Measurements from ENCODE around the gene SCYGR1. TPM values are rescaled to one million over a fixed set of nuclear protein-coding genes. Genes with fewer than 3 reads are reported as not detected.
"Not testable (repeated sequence)": the region's sequence is repeated elsewhere in the genome, so short reads cannot be mapped to it uniquely, and the experiment has no call there.

Gene SCYGR1
- polyA plus RNA-seq, 1 donor (not counting 4 experiments of a cell fraction or from before 2014, with no cell fraction given) = not detected

DNA sequence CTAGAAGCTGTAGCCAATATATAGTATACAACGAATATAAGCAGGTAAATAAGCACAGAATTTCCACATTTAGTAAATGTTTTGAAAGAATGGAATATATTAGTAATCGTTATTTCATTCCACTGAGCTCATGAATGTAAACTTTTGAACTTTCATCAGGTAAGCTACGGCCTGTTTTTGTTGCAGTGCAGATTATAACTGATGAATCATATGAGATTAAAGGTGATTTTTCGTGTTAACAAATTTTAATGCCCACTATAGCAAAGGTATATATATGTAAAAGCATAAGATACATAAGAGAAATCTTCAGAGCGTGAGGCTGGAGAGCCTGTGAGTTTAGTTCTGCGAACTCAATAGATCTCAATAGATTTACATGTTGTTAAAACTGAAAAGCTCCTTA is 1.1 kb downstream of the SCYGR1 start:
- FAIRE-seq = no peak
- H3K4me2 ChIP-seq (ENCODE audit: control insufficient read depth, extremely low read depth, insufficient read depth, low read depth, low read length) = no peak overlapping the region

DNA sequence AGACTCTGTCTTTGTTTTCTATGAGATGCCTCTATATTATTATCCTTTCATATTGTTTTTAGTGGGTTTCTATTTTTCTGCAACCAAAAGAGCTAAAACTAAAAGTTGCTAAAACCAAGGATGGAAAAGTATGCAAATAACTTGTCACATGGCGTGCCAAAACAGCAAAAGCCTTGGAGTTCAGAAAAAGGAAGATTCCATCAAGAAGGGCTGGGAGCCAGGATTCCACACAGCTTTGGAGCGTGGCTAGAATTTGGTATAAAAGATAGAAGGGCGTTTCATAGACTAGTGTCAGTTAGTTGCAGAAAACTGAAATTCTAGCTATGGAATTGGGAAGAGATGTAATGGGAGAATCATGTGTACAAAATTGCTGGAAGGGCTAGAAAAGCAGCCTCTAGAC is 4.1 kb downstream of the SCYGR1 start:
- dilution Hi-C loops (cut with MboI; ENCODE audit: extremely low pct_ligation_motif_present, low sequenced_read_pairs) = no loop called here
- Histone ChIP-seq H3K9ac (ENCODE audit: control insufficient read depth, extremely low read depth, insufficient read depth, low read length) (no peak overlapping the region), H3K27me3 (ENCODE audit: control insufficient read depth, extremely low read depth, insufficient read depth, low read length) (peaks cover 4% of the 10 kb centered on the region), H3K9me3 (ENCODE audit: control insufficient read depth, low read depth, low read length) (no peaks in the 10 kb centered on the region), H3K4me1 (ENCODE audit: control insufficient read depth, extremely low read depth, insufficient read depth, low read length) (peaks cover 4% of the 10 kb centered on the region), H3K4me2 (ENCODE audit: control insufficient read depth, extremely low read depth, insufficient read depth, low read depth, low read length) (no peak overlapping the region), H3K36me3 (ENCODE audit: control insufficient read depth in 2 of 2, extremely low read depth in 1 of 2, insufficient read depth in 2 of 2, low read length in 2 of 2) (no peaks in the 10 kb centered on the region), H3K79me2 (ENCODE audit: control insufficient read depth, insufficient read depth, low read length) (no peaks in the 10 kb centered on the region), H4K20me1 (ENCODE audit: control insufficient read depth, extremely low read depth, insufficient read depth, low read length) (no peaks in the 10 kb centered on the region), H3K9me1 (ENCODE audit: control insufficient read depth, extremely low read depth, insufficient read depth, low read length) (no peaks in the 10 kb centered on the region), H2AFZ (ENCODE audit: control insufficient read depth, low read length) (no peak overlapping the region), H3K27ac (ENCODE audit: control insufficient read depth, insufficient read depth, low read length) (no peak overlapping the region), H3K4me3 (ENCODE audit: control insufficient read depth in 2 of 3, extremely low read depth in 1 of 3, insufficient read depth in 2 of 3, low read depth in 1 of 3, low read length in 3 of 3) (no peak overlapping the region)
- FAIRE-seq = no peak
- TF ChIP-seq EZH2 (IDR thresholded peaks at IDR 0.05; ENCODE audit: low read length) = no peak
- no peak for TF ChIP-seq CTCF (optimal IDR thresholded peaks at IDR 0.05 in 1 of 3, IDR thresholded peaks at IDR 0.05 in 1 of 3, conservative IDR thresholded peaks at IDR 0.05 in 1 of 3; ENCODE audit: extremely low read depth in 1 of 3, insufficient read depth in 2 of 3, low read length in 3 of 3)
- DNase-seq (ENCODE audit: low read depth, low spot score) = no peak

More for the DNA sequence above, 1.1 kb downstream of the SCYGR1 start:
- Histone ChIP-seq H3K9ac (ENCODE audit: control insufficient read depth, extremely low read depth, insufficient read depth, low read length) (no peak overlapping the region), H3K9me3 (ENCODE audit: control insufficient read depth, low read depth, low read length) (no peaks in the 10 kb centered on the region), H4K20me1 (ENCODE audit: control insufficient read depth, extremely low read depth, insufficient read depth, low read length) (no peaks in the 10 kb centered on the region), H3K79me2 (ENCODE audit: control insufficient read depth, insufficient read depth, low read length) (no peaks in the 10 kb centered on the region), H3K4me1 (ENCODE audit: control insufficient read depth, extremely low read depth, insufficient read depth, low read length) (peaks cover 4% of the 10 kb centered on the region), H3K27me3 (ENCODE audit: control insufficient read depth, extremely low read depth, insufficient read depth, low read length) (peaks cover 4% of the 10 kb centered on the region), H2AFZ (ENCODE audit: control insufficient read depth, low read length) (no peak overlapping the region), H3K27ac (ENCODE audit: control insufficient read depth, insufficient read depth, low read length) (no peak overlapping the region), H3K36me3 (ENCODE audit: control insufficient read depth in 2 of 2, extremely low read depth in 1 of 2, insufficient read depth in 2 of 2, low read length in 2 of 2) (no peaks in the 10 kb centered on the region), H3K9me1 (ENCODE audit: control insufficient read depth, extremely low read depth, insufficient read depth, low read length) (no peaks in the 10 kb centered on the region), H3K4me3 (ENCODE audit: control insufficient read depth in 2 of 3, extremely low read depth in 1 of 3, insufficient read depth in 2 of 3, low read depth in 1 of 3, low read length in 3 of 3) (no peak overlapping the region)
- dilution Hi-C loops (cut with MboI; ENCODE audit: extremely low pct_ligation_motif_present, low sequenced_read_pairs) = no loop called here
- no peak for DNase-seq (ENCODE audit: low read depth, low spot score)
- TF ChIP-seq EZH2 (IDR thresholded peaks at IDR 0.05; ENCODE audit: low read length) (no peak), CTCF (optimal IDR thresholded peaks at IDR 0.05 in 1 of 3, IDR thresholded peaks at IDR 0.05 in 1 of 3, conservative IDR thresholded peaks at IDR 0.05 in 1 of 3; ENCODE audit: extremely low read depth in 1 of 3, insufficient read depth in 2 of 3, low read length in 3 of 3) (no peak)

DNA sequence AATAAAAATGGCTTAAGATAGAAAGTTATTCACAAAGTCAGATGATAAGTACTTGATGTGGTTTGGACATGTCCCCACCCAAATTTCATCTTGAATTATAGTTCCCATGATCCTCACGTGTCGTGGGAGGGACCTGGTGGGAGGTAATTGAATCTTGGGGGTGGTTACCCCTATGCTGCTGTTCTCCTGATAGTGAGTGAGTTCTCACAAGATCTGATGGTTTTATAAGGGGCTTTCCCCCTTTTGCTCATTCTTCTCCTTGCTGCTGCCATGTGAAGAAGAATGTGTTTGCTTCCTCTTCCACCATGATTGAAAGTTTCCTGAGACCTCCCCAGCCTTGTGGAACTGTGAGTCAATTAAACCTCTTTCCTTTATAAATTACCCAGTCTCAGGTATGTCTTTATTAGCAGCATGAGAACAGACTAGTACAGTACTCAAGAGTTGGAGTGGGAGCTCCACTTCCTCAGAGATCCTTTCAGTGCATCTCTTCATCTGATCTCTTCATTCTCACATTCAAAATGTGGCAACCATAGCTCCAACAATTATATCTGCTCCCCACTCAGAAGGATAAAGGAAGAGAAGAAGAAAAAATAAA is 5.4 kb downstream of the SCYGR1 start:
- H3K27ac ChIP-seq (ENCODE audit: control insufficient read depth, insufficient read depth, low read length); H3K36me3 ChIP-seq (ENCODE audit: control insufficient read depth in 2 of 2, extremely low read depth in 1 of 2, insufficient read depth in 2 of 2, low read length in 2 of 2); FAIRE-seq; H3K4me3 ChIP-seq (ENCODE audit: control insufficient read depth in 2 of 3, extremely low read depth in 1 of 3, insufficient read depth in 2 of 3, low read depth in 1 of 3, low read length in 3 of 3); H4K20me1 ChIP-seq (ENCODE audit: control insufficient read depth, extremely low read depth, insufficient read depth, low read length); H3K27me3 ChIP-seq (ENCODE audit: control insufficient read depth, extremely low read depth, insufficient read depth, low read length); H3K79me2 ChIP-seq (ENCODE audit: control insufficient read depth, insufficient read depth, low read length); H2AFZ ChIP-seq (ENCODE audit: control insufficient read depth, low read length); H3K9ac ChIP-seq (ENCODE audit: control insufficient read depth, extremely low read depth, insufficient read depth, low read length); H3K4me1 ChIP-seq (ENCODE audit: control insufficient read depth, extremely low read depth, insufficient read depth, low read length); H3K9me1 ChIP-seq (ENCODE audit: control insufficient read depth, extremely low read depth, insufficient read depth, low read length); dilution Hi-C loops (cut with MboI; ENCODE audit: extremely low pct_ligation_motif_present, low sequenced_read_pairs); DNase-seq (ENCODE audit: low read depth, low spot score); H3K4me2 ChIP-seq (ENCODE audit: control insufficient read depth, extremely low read depth, insufficient read depth, low read depth, low read length); H3K9me3 ChIP-seq (ENCODE audit: control insufficient read depth, low read depth, low read length): not testable (repeated sequence)

All from keratinocyte (primary cell).